H1 (cell line): ENCODE measurements around the gene ARHGEF40. TPM values are rescaled to one million over a fixed set of nuclear protein-coding genes. Genes with fewer than 3 reads are reported as not detected.

Experiments
- CTCF ChIA-PET: fragments of 300-600 bp; sonication (Branson Sonifier 250); formaldehyde crosslinking; loops from one replicate; lab custom pipeline; 2021; ENCODE audit not compliant: partially characterized antibody; lab: Charles Lee
- POLR2A ChIA-PET: fragments of 300-600 bp; sonication (Branson Sonifier 250); formaldehyde crosslinking; loops from one replicate; lab custom pipeline; 2021; ENCODE audit warnings: inconsistent platforms; ENCODE audit not compliant: partially characterized antibody; lab: Charles Lee
- DNase-seq, 2 experiments: peaks; one replicate each; pipeline versions ENCODE4 v3.0.0 to v3.0.0-alpha.2; 2010 to 2022; ENCODE audit warnings: low spot score in 2 of 2, low read depth in 1 of 2, mixed read lengths in 1 of 2
- FAIRE-seq: peaks from 2 replicates; lab custom pipeline; 2011; peaks lifted over from hg19 to GRCh38; lab: Jason Lieb, UNC
- H2AFZ ChIP-seq: 2 replicates; pipeline ENCODE4 v1.8.1; 2012; ENCODE audit warnings: low read length, inconsistent platforms
- H2AK5ac ChIP-seq: 2 replicates; pipeline ENCODE4 v1.6.1; 2013; ENCODE audit warnings: low read depth, low read length
- H2BK120ac ChIP-seq: replicated peaks from 2 replicates; pipeline ENCODE3; 2013; ENCODE audit warnings: low read depth, low read length, inconsistent platforms
- H2BK12ac ChIP-seq: 2 replicates; pipeline ENCODE4 v1.6.1; 2013; ENCODE audit warnings: low read depth, low read length
- H2BK15ac ChIP-seq: 2 replicates; pipeline ENCODE4 v1.6.1; 2013; ENCODE audit warnings: low read length
- H2BK20ac ChIP-seq: 2 replicates; pipeline ENCODE4 v1.6.1; 2013; ENCODE audit warnings: low read length
- H2BK5ac ChIP-seq: 2 replicates; pipeline ENCODE4 v1.6.1; 2013; ENCODE audit warnings: low read depth, low read length
- H3K14ac ChIP-seq: 2 replicates; pipeline ENCODE4 v1.6.1; 2013; ENCODE audit warnings: inconsistent platforms; ENCODE audit not compliant: insufficient read length
- H3K18ac ChIP-seq: 2 replicates; pipeline ENCODE4 v1.6.1; 2013; ENCODE audit warnings: low read length; ENCODE audit errors: extremely low read depth
- H3K23ac ChIP-seq: 2 replicates; pipeline ENCODE4 v1.6.1; 2013; ENCODE audit warnings: inconsistent platforms; ENCODE audit not compliant: insufficient read length
- H3K23me2 ChIP-seq: 2 replicates; pipeline ENCODE4 v1.6.1; 2013; ENCODE audit warnings: low read depth, low read length
- H3K27ac ChIP-seq: 2 replicates; pipeline ENCODE4 v1.6.1; 2011; ENCODE audit warnings: low read depth, low read length, inconsistent platforms
- H3K27me3 ChIP-seq, 4 experiments: replicated peaks in 1 of 4; 1 replicate in 1 of 4; 2 replicates in 3 of 4; pipeline versions ENCODE4 v1.6.1 to v1.8.1; 2011 to 2013; ENCODE audit warnings: low read length in 3 of 4, mild to moderate bottlenecking in 3 of 4, inconsistent platforms in 2 of 4, mixed read lengths in 2 of 4, moderate library complexity in 1 of 4; ENCODE audit not compliant: control insufficient read depth in 3 of 4, insufficient read depth in 3 of 4; ENCODE audit errors: extremely low read depth in 1 of 4
- H3K36me3 ChIP-seq, 4 experiments: 2 replicates each; pipeline versions ENCODE4 v1.6.1 to v1.8.1; 2011 to 2013; ENCODE audit warnings: mild to moderate bottlenecking in 4 of 4, low read length in 3 of 4, moderate library complexity in 2 of 4, control low read depth in 1 of 4, inconsistent platforms in 1 of 4; ENCODE audit not compliant: insufficient read depth in 4 of 4, control insufficient read depth in 2 of 4
- H3K4ac ChIP-seq: replicated peaks from 2 replicates; pipeline ENCODE3; 2013; ENCODE audit warnings: low read length, low read depth, mixed read lengths, inconsistent platforms; ENCODE audit not compliant: insufficient read length
- H3K4me1 ChIP-seq, 4 experiments: replicated peaks in 1 of 4; 1 replicate in 1 of 4; 2 replicates in 3 of 4; pipeline versions ENCODE4 v1.6.1 to v1.8.1; 2011 to 2013; ENCODE audit warnings: low read length in 3 of 4, inconsistent platforms in 2 of 4, mixed read lengths in 1 of 4; ENCODE audit not compliant: insufficient read depth in 4 of 4, control insufficient read depth in 3 of 4
- H3K4me2 ChIP-seq, 2 experiments: 2 replicates each; pipeline versions ENCODE4 v1.6.1 to v1.8.1; 2011 to 2013; ENCODE audit warnings: low read depth in 2 of 2, low read length in 2 of 2, control low read depth in 1 of 2, inconsistent platforms in 1 of 2, mild to moderate bottlenecking in 1 of 2; ENCODE audit not compliant: insufficient read depth in 1 of 2
- H3K4me3 ChIP-seq, 4 experiments: fragments of 200-600, 300-600 bp in 1 of 4; sonication (generic), shearing (Covaris generic), sonication (Bioruptor Twin) in 1 of 4; 2 replicates each; pipeline versions ENCODE4 v1.5.1 to v1.8.1; 2011 to 2016; ENCODE audit warnings: low read length in 4 of 4, low read depth in 3 of 4, control low read depth in 2 of 4, inconsistent platforms in 2 of 4, mild to moderate bottlenecking in 2 of 4, mixed read lengths in 1 of 4, moderate library complexity in 1 of 4; ENCODE audit not compliant: insufficient read depth in 2 of 4; ENCODE audit errors: extremely low read depth in 1 of 4
- H3K56ac ChIP-seq: replicated peaks from 2 replicates; pipeline ENCODE3; 2013; ENCODE audit warnings: low read depth, mild to moderate bottlenecking, mixed read lengths, low read length, inconsistent platforms; ENCODE audit not compliant: insufficient read length
- H3K79me1 ChIP-seq: 2 replicates; pipeline ENCODE4 v1.6.1; 2013; ENCODE audit warnings: low read depth, low read length, control low read depth
- H3K79me2 ChIP-seq, 2 experiments: 2 replicates each; pipeline versions ENCODE4 v1.6.1 to v1.8.1; 2012 to 2013; ENCODE audit warnings: low read length in 2 of 2, mild to moderate bottlenecking in 2 of 2, inconsistent platforms in 1 of 2; ENCODE audit not compliant: insufficient read depth in 2 of 2, control insufficient read depth in 1 of 2
- H3K9ac ChIP-seq, 4 experiments: replicated peaks in 1 of 4; 1 replicate in 1 of 4; 2 replicates in 3 of 4; pipeline versions ENCODE4 v1.6.1 to v1.8.1; 2011 to 2013; ENCODE audit warnings: low read depth in 3 of 4, low read length in 3 of 4, control low read depth in 2 of 4, mild to moderate bottlenecking in 2 of 4, moderate library complexity in 2 of 4, inconsistent platforms in 1 of 4; ENCODE audit errors: extremely low read depth in 1 of 4
- H3K9me3 ChIP-seq, 2 experiments: 2 replicates each; pipeline versions ENCODE4 v1.6.1 to v1.8.1; 2012 to 2013; ENCODE audit warnings: mild to moderate bottlenecking in 2 of 2, moderate library complexity in 2 of 2, control low read depth in 1 of 2, inconsistent platforms in 1 of 2, low read depth in 1 of 2, low read length in 1 of 2, mixed read lengths in 1 of 2; ENCODE audit not compliant: insufficient read depth in 2 of 2
- H4K20me1 ChIP-seq, 2 experiments: replicated peaks in 1 of 2; 2 replicates each; pipeline versions ENCODE3 to v1.8.1; 2011 to 2013; ENCODE audit warnings: inconsistent platforms in 2 of 2, low read length in 2 of 2, mild to moderate bottlenecking in 1 of 2; ENCODE audit not compliant: insufficient read depth in 2 of 2, control insufficient read depth in 1 of 2
- H4K5ac ChIP-seq: 2 replicates; pipeline ENCODE4 v1.6.1; 2013; ENCODE audit warnings: low read length, low read depth, mixed read lengths, inconsistent platforms; ENCODE audit not compliant: insufficient read length
- H4K8ac ChIP-seq: 2 replicates; pipeline ENCODE4 v1.8.0; 2013; ENCODE audit warnings: mild to moderate bottlenecking, moderate library complexity, low read length, inconsistent platforms; ENCODE audit not compliant: insufficient read depth; ENCODE audit errors: extremely low read depth
- H4K91ac ChIP-seq: replicated peaks from 2 replicates; pipeline ENCODE3; 2013; ENCODE audit warnings: low read length, mixed read lengths, inconsistent platforms; ENCODE audit not compliant: insufficient read length
- ATF2 ChIP-seq: IDR thresholded peaks from 2 replicates; pipeline ENCODE4 v1.6.1; 2012; ENCODE audit warnings: low read length, inconsistent platforms
- CTCF ChIP-seq, 3 experiments: IDR thresholded peaks; 1 replicate in 2 of 3; 2 replicates in 1 of 3; pipeline versions ENCODE4 v1.5.1 to v1.6.1; 2011; ENCODE audit warnings: low read length in 3 of 3, mild to moderate bottlenecking in 3 of 3, inconsistent platforms in 2 of 3, low read depth in 1 of 3, moderate library complexity in 1 of 3; ENCODE audit not compliant: insufficient read depth in 1 of 3; ENCODE audit errors: control extremely low read depth in 1 of 3
- FOSL1 ChIP-seq: IDR thresholded peaks from 2 replicates; pipeline ENCODE4 v1.6.1; 2011; ENCODE audit warnings: mild to moderate bottlenecking, low read depth, low read length, moderate library complexity; ENCODE audit not compliant: insufficient read depth
- KDM1A ChIP-seq: fragments of 200-600, 300-600 bp; sonication (generic); IDR thresholded peaks from 2 replicates; pipeline ENCODE4 v1.7.1; 2016; ENCODE audit warnings: mild to moderate bottlenecking, low read length, borderline replicate concordance
- RXRA ChIP-seq: IDR thresholded peaks from 2 replicates; pipeline ENCODE4 v1.6.1; 2011; ENCODE audit warnings: low read depth, mild to moderate bottlenecking, low read length, moderate library complexity; ENCODE audit not compliant: insufficient read depth
- SP1 ChIP-seq: IDR thresholded peaks from 2 replicates; pipeline ENCODE4 v1.6.1; 2011; ENCODE audit warnings: low read depth, low read length
- SUZ12 ChIP-seq: fragments of 200-600 bp; sonication (generic); IDR thresholded peaks from 2 replicates; pipeline ENCODE4 v1.6.1; 2012; ENCODE audit warnings: mild to moderate bottlenecking, inconsistent platforms, low read length, moderate library complexity, mixed read lengths
- WGBS, 2 experiments: shearing (Covaris generic) in 1 of 2; methylation state at CpG; one replicate each; pipeline versions ENCODE4 v1.1.6 to v1.1.7; 2013 to 2015; ENCODE audit warnings: low lambda C conversion rate in 2 of 2, mixed read lengths in 2 of 2, inconsistent platforms in 1 of 2, low coverage in 1 of 2, missing lambda C conversion rate in 1 of 2; ENCODE audit not compliant: insufficient replicate concordance in 2 of 2, insufficient coverage in 1 of 2, insufficient read length in 1 of 2; ENCODE audit errors: extremely low coverage in 1 of 2, missing lambda C conversion rate in 1 of 2; 5-methylcytosine and 5-hydroxymethylcytosine counted together
- polyA plus RNA-seq, 7 experiments: library from polyadenylated mRNA; depleted of rRNA in 3 of 7; stranded (reverse) in 5 of 7; unstranded in 2 of 7; fragments of >200 nt in 5 of 7; fragments of 200-250 nt in 2 of 7; gene quantifications; 1 replicate in 5 of 7; 2 replicates in 1 of 7; 4 replicates in 1 of 7; pipeline versions ENCODE4 v1.2.1 to v1.2.3, GENCODE V29; 2011 to 2013; ENCODE audit warnings: missing spikeins in 2 of 7, mixed read lengths in 2 of 7
- total RNA-seq: library from RNA; stranded (reverse); fragmentation: NEBNext Ultra II Directional; extraction: Animal tissue kit (Norgen Biotek cat#: 25700); gene quantifications from 2 replicates; pipeline ENCODE4 v1.2.1, GENCODE V29; 2021

ARHGEF40 gene
- total and polyA plus RNA-seq, 2 of the 8 experiments (the other 6 are each of a cell fraction or from before 2014, with no cell fraction given) = 53.1 to 101 TPM

DNA sequence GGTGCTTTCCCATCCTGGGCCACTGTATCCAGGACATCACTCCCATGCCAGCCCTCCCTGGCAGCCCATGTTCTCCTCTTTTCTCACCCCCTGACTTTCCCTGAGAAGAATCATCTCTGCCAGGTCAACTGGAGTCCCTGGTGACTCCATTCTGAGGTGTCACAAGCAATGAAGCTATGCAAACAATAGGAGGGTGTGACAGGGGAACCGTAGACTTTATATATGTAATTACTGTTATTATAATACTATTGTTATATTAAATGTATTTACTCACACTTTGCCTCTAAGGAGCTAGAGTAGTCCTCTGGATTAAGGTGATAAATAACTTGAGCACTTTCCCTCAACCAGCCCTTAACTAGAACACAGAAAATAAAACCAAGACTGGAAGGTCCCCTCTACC lies 19.2 kb downstream of the ARHGEF40 start:
- Histone ChIP-seq H3K18ac (no peak overlapping the region), H3K23ac (no peak overlapping the region), H3K4ac (no peak overlapping the region), H2AK5ac (no peak overlapping the region), H2BK120ac (no peak overlapping the region), H2AFZ (no peak overlapping the region), H2BK15ac (no peak overlapping the region), H3K14ac (no peak overlapping the region), H3K4me2 (no peak overlapping the region), H4K5ac (no peak overlapping the region), H3K56ac (no peak overlapping the region), H4K8ac (no peak overlapping the region), H4K91ac (no peak overlapping the region), H3K23me2 (peaks cover 5% of the 10 kb centered on the region; the same call in 1 of the 2 replicates), H3K79me1 (peaks cover 8% of the 10 kb centered on the region; the same call in 1 of the 2 replicates), H2BK12ac (no peak overlapping the region), H3K9ac (no peak overlapping the region), H2BK20ac (no peak overlapping the region), H3K27ac (no peak overlapping the region), H3K4me3 (no peak overlapping the region), H2BK5ac (no peak overlapping the region), H3K79me2 (peaks cover 0 to 5% of the 10 kb centered on the region in 2 experiments; a peak in 2 of 4 replicates), H4K20me1 (peaks cover 11 to 19% of the 10 kb centered on the region in 2 experiments), H3K9me3 (no peaks in the 10 kb centered on the region), H3K36me3 (peaks cover 20 to 67% (median 59%) of the 10 kb centered on the region in 4 experiments), H3K27me3 (no peaks in the 10 kb centered on the region), H3K4me1 (peaks cover 10 to 18% (median 15%) of the 10 kb centered on the region in 4 experiments)
- no peak for TF ChIP-seq SP1
- TF ChIP-seq SUZ12 = no peak
- TF ChIP-seq FOSL1 = no peak
- no peak for TF ChIP-seq KDM1A
- no peak for TF ChIP-seq ATF2
- no peak for TF ChIP-seq CTCF (IDR thresholded peaks at IDR 0.05; ENCODE audit: control extremely low read depth in 1 of 3, insufficient read depth in 1 of 3, low read depth in 1 of 3, low read length in 3 of 3)
- no peak for TF ChIP-seq RXRA
- WGBS, 2 experiments = 88% methylated on average over 1 of the region's 1 CpG; no CpG with 5 or more reads in 1 of the 2 experiments
- CTCF ChIA-PET = interaction anchor here (0.9 to 10.2 kb wide), 16 partner anchors 11 to 238 kb away, joined by 3 to 148 read pairs (median 6); partner anchors contain the start of genes ARHGEF40, RNASE8 and TMEM253
- FAIRE-seq (no peak), DNase-seq (no peak)
- POLR2A ChIA-PET = interaction anchor here (0.9 to 12.4 kb wide), 10 partner anchors 13 to 80 kb away, joined by 3 to 245 read pairs (median 4); partner anchors contain the start of genes ARHGEF40, NDRG2 and TMEM253
